Measurements from ENCODE around the gene ZNF668.

Gene ZNF668

DNA sequence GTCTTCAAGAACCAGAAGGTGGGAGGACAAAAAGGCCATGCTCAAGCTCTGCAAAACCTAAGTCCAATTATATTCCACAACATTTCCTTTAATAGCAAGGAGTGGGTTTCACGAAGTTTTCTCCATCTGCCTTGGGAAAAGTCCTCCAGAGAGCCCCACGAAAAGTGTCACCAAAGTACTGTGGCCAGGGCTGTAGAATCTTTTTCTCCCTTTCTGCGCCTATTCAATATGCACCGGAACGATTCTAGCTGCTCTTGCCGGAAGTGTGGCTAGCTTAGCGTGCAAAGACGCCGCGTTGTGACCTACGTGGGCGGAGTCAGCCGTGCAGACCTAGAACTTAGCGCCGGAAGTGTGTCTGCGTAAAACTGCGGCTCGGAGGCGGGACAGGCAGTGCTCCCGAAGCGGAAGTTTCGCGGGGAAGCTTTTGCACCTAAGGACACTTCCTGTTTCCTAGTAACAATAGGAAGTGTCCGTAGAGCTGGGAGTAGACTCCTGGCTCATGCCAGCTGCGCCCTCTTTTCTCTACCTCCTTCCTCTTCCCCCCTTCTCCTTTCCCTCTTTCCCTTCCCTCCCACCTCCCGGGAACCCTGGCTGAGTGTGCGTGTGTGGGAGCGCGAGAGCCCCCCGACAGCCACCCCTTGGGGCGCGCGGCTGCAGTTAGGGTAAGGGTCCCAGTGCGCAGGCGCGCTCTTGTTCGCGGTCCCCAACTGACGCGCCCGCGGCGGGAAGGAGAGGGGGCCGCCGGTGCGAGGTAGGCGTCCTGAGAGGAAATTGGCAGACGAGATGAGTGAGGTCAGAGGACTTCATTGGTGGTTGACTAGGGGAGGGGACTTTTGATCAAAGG lies at the start of gene ZNF668, which contains the start of gene ZNF646:
Gene ZNF668 (minus strand): TSS at position 271 of the 844 bp plus-strand sequence. CDS start 9,781 bp downstream, outside the sequence.
Gene ZNF646 (plus strand): TSS at position 453 of the 844 bp plus-strand sequence. CDS start 1,903 bp downstream, outside the sequence.
- H3K4me3 ChIP-seq (ENCODE audit: low read depth, low read length), result peak within 1 kb of the TSS; percentile 61
- TF ChIP-seq, protein P1, sequence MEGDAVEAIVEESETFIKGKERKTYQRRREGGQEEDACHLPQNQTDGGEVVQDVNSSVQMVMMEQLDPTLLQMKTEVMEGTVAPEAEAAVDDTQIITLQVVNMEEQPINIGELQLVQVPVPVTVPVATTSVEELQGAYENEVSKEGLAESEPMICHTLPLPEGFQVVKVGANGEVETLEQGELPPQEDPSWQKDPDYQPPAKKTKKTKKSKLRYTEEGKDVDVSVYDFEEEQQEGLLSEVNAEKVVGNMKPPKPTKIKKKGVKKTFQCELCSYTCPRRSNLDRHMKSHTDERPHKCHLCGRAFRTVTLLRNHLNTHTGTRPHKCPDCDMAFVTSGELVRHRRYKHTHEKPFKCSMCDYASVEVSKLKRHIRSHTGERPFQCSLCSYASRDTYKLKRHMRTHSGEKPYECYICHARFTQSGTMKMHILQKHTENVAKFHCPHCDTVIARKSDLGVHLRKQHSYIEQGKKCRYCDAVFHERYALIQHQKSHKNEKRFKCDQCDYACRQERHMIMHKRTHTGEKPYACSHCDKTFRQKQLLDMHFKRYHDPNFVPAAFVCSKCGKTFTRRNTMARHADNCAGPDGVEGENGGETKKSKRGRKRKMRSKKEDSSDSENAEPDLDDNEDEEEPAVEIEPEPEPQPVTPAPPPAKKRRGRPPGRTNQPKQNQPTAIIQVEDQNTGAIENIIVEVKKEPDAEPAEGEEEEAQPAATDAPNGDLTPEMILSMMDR (IDR thresholded peaks at IDR 0.05; ENCODE audit: borderline replicate concordance, insufficient read depth, low read depth, low read length), result no peak

DNA sequence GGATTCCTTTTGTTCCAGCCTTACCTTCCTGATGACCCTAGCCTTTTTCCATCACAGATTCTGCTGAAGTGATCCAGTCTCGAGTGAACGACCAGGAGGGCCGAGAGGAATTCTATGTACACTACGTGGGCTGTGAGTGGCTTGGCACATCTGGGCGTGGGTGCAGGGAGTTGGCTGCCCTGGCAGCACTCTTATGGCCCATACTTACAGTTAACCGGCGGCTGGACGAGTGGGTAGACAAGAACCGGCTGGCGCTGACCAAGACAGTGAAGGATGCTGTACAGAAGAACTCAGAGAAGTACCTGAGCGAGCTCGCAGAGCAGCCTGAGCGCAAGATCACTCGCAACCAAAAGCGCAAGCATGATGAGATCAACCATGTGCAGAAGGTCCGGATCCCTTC lies 46.1 kb upstream of the ZNF668 start:
- TF ChIP-seq, protein P1 (IDR thresholded peaks at IDR 0.05; ENCODE audit: borderline replicate concordance, insufficient read depth, low read depth, low read length), result no peak
- H3K4me3 ChIP-seq (ENCODE audit: low read depth, low read length), result no peak overlapping the region

DNA sequence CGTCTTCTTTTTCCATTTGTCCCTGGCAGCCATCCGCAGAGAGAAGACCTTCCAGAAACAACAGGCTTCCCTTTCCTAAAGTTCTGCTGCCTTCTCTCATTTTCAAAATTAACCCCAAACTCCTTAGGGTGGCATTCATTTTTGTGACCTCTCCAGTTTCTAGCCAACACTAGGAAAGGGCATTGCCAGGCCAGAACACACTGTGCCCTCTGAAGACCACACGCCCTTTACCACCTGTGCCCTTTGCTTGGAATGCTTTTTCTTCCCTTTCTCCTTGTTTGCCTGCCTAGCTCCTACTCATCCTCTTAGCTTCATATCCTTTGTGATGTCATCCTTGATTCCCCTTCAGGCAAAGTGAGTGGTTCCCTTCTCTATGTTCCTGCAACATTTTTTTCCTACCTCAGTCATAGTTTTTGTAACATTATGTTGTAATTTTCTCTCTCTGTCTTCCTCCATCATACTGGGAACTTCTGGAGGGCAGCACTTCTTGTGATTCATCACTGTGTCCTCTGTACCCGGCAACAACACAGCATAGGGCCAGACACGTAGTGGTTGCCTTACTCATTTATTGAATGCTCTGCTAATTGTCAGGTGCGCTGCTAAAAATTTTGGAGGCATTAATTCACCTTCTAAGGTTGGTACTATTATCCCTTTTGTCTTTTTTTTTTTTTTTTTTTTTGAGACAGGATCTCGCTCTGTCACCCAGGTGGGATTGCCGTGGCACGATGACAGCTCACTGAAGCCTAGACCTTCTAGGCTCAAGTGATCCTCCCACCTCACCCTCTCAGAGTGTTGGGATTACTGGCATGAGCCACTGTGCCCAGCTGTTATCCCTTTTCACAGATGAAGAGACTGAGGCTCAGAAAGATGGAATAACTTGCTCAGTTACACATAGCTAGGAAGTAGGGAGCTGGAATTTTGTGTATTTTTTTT lies 44.4 kb upstream of the ZNF668 start:
- peak overlapping the region; percentile 72 for H3K4me3 ChIP-seq (ENCODE audit: low read depth, low read length)
- TF ChIP-seq, protein P1 (IDR thresholded peaks at IDR 0.05; ENCODE audit: borderline replicate concordance, insufficient read depth, low read depth, low read length), result no peak

DNA sequence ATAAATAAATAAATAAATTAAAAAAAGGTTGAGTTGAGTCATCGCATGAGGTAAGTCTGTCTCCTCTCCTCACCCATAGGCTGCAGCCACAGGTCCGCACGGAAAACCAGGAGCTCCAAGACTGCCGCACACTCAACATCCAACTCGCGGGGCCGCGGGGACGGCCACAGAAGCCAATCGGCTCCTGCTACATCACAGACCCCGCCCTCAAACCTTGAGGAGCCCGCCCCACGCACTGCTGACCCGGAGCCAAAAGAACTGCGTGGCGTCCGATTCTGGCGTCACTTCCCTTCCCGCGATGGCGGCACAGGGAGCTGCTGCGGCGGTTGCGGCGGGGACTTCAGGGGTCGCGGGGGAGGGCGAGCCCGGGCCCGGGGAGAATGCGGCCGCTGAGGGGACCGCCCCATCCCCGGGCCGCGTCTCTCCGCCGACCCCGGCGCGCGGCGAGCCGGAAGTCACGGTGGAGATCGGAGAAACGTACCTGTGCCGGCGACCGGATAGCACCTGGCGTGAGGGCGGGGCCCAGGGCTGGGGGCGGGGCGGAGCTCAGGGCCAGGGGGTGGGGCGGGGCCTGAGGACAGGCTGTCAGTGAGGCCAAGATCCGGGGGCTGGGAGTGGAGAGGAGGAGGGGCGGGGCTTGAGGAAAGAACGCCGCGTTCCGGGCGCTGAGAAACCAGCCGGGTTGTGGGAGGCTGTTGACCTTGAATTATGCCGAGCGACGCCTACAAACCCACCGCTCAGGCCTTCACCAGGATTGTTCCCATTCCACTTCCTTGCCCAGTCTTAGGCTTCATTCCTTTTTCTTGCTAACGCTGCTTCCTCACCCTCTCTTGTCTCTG lies 43.6 kb upstream of the ZNF668 start, which contains the start of gene KAT8:
Gene KAT8 (plus strand): TSS at position 281 of the 839 bp plus-strand sequence. CDS start 18 bp downstream, at position 299.
- peak within 1 kb of the TSS; percentile 72 for H3K4me3 ChIP-seq (ENCODE audit: low read depth, low read length)
- TF ChIP-seq, protein P1 (IDR thresholded peaks at IDR 0.05; ENCODE audit: borderline replicate concordance, insufficient read depth, low read depth, low read length), result no peak

DNA sequence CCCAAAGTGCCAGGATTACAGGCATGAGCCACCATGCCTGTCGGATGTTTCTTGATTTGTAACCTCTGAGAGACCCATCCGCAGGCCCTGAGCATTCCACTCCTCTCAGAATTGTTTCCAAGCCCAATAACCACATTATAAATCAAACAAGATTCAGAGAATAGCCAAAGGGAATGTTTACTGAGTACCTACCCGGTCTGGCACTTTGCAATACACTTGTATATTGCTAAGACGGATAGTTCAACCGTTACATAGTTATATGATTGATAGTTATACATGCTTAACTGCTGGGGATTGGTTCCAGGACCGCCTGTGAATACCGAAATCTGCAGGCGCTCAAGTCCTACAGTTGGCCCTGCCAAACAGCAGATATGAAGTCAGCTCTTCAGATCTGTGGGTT lies 40.4 kb upstream of the ZNF668 start:
- H3K4me3 ChIP-seq (ENCODE audit: low read depth, low read length), result no peak overlapping the region
- TF ChIP-seq, protein P1 (IDR thresholded peaks at IDR 0.05; ENCODE audit: borderline replicate concordance, insufficient read depth, low read depth, low read length), result no peak
